EH (cell line): ENCODE measurements around the gene PPP2R2C.

ENCODE experiments used
- DNase-seq: peaks from one replicate; pipeline ENCODE4 v3.0.0-alpha.2; 2015; ENCODE audit warnings: low read depth

PPP2R2C gene

DNA sequence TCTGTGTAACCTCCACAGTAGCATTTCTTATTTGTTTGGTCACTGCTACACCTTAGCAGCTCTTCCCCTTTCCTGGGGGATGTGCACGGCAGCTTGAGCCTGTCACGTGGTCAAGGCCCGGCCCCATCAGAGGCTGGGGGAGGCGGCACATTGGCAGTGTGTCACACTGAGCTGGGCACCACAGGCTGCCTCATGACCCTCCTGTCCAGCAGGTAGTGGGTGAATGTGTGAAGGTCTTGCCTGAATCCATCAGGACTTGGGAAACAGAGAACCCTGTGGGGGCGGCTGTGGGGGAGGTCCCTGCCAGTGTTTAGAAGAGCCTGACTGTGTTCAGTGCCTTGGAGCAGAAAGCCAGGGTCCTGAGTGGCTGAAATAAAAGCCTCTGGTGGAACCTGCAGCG, 169.5 kb downstream of the PPP2R2C start:
- no peak for DNase-seq

- DNase-seq = no peak
Observed at GRCh38 chr4:6301732-6302442, 170.5 kb downstream of the PPP2R2C start.

- DNase-seq = no peak
Observed at GRCh38 chr4:6301051-6301731, 171.2 kb downstream of the PPP2R2C start.

- DNase-seq = no peak
Observed at GRCh38 chr4:6300359-6300758, 172.1 kb downstream of the PPP2R2C start.

GRCh38 chr4:6299875-6300274, 172.5 kb downstream of the PPP2R2C start:
- no peak for DNase-seq

DNA sequence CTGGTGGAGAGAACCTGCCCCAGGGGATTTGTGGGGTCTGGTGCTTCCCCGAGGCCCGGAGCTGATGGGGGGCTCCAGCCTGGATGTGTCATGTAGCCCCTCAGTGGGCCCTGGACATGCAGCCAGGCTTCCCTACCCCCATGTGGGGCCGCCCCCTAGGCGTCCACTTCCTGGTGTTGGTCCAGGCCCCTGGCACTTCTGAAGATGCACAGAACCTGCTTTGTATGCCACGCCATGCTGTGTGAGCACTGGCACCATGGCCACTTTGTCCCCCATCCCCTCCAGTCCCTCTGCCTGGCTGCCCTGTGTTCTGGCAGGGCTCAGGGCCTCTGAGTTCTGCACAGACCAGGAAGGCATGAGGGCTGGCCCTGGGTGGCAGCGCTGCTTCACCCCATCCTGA, 173.6 kb downstream of the PPP2R2C start:
- no peak for DNase-seq

- DNase-seq = no peak
Observed at GRCh38 chr4:6298035-6298434, 174.4 kb downstream of the PPP2R2C start.

GRCh38 chr4:6297266-6297815, 175.1 kb downstream of the PPP2R2C start:
- no peak for DNase-seq

- DNase-seq = no peak
Observed at GRCh38 chr4:6296026-6296425, 176.4 kb downstream of the PPP2R2C start.

DNA sequence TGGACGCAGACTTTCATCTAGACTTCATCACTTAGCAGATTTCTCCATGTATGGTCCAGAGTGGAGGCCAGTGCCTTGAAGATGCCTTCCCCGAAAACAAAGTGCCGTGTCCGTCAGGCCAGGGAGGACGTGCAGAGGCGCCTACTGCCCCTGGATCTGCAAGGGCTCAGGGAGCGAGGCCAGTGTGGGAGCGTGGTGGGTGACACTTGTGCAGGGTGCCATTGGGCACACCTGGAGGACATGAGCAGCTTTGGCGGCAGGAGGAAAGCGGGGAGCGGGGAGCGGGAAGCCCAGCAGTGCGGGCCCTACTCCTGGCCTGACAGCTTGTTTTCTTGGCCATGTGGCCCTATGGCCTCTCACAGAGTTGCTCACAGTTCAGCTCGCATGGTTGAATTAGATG, 176.9 kb downstream of the PPP2R2C start:
- no peak for DNase-seq

DNA sequence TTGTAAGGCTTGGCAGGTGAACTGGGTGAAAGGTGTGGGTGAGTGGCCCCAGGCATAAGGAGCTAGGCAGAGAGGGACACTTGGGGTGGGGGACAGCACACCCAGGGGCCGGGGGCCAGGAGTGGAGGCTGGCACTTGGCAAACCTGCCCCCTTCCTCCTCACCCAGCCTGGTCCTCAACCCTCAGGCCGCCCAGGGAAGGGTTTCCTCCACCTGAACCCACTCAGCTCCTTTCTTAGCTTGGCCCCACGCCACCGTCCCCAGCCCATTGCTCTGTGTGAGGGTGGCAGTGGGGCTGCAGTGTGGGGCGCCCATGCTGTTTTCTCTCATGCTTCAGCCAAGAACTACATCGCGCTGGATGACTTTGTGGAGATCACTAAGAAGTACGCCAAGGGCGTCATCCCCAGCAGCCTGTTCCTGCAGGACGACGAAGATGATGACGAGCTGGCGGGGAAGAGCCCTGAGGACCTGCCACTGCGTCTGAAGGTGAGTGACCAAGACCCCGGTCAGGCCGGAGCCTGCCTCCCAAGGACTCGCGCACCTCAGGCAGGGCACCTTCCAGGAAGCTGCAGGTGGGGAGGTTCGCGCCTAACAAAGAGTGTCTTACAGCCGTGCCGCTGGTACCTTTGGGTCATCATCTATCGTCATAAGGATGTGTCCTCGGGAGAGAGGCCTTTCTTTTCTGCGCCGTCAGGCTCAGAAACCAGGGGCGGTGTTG, 177.6 kb downstream of the PPP2R2C start:
- no peak for DNase-seq

- no peak for DNase-seq
Observed at GRCh38 chr4:6293661-6294060, 178.8 kb downstream of the PPP2R2C start.

DNA sequence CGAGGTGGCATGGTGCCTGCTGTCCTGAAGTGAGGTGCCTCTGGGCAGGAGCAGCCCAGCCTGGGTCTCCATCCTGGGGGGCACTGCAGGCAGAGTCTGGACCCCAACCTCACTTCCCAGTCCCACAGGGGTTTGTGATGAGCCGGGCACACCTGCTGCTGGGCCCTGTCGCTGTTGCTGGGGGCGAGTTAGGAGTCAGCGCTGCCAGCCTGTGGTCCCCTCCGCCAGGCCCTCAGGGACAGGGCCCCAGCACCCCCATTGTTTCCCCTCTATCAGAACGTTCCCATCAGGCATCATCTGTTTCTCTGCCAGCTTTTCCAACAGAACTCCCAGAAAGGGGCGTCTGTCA, 179.3 kb downstream of the PPP2R2C start:
- DNase-seq = no peak

DNA sequence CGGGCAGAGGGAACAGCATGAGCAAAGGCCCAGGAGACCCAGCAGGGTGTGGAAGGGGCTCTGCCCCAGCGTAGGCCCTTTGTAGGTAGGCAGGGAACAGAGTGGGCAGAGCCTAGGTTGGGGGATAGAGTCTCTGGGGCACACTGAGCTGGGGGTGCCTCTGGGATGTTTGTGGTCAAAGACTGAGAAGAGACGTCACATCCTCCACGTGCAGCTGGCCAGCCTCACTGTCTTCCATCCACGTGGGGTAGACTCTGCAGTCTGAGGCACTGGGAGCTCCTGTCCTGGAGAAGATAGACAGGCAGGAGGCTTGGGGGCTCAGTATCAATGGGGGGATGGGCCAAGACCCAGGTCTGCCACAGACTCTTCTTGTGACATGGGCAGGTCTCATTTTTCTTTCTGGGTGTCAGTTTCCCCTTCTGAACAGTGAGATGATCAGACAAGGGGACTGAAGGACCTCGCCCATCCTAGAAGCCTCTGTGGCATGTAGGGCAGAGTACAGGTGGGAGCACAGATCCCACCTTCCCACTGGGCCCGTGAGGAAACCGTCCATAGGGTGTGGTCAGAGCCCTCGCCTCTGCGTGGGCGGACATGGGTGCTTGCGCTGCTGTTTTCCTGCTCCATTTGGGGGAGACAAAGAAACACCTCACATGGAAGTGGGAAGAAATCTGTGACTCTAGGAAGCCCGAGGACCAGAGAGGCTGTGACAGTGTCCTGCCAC, 179.9 kb downstream of the PPP2R2C start:
- DNase-seq = no peak

GRCh38 chr4:6291784-6292297, 180.6 kb downstream of the PPP2R2C start:
- no peak for DNase-seq

- no peak for DNase-seq
Observed at GRCh38 chr4:6290769-6291547, 181.5 kb downstream of the PPP2R2C start.

GRCh38 chr4:6290256-6290655, 182.2 kb downstream of the PPP2R2C start:
- no peak for DNase-seq

DNA sequence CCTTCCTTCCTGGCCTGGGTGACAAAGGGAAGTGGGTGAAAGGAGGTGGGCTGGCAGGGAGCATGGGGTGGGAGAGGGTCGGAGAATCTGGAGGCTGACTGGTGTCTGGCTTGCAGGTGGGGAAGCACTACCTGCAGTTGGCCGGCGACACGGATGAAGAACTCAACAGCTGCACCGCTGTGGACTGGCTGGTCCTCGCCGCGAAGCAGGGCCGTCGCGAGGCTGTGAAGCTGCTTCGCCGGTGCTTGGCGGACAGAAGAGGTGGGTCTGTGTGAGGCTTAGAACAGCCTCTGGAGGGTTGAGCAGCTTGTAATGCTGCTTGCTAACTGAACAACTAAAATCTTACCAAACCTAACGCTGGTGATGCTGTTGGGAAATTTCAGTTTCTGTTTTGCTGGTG, 183.5 kb downstream of the PPP2R2C start:
- DNase-seq = no peak

DNA sequence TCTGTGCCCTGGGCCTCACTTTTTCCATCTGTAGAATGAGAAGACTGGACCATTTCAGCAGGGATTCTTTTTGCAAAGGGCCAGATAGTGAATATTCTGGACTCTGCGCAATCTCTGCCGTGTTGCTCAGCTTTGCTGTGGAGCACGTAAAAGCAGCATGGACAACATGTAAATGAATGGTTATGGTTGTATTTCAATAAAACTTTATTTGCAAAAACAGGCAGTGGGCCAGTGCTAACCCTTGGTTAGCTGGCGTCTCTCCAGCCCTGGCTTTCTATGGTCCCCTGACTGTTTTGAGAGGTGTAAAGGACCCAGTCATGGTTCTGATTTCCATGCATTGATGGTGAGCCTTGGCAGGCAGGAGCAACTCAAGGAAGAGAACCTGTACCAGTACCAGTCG, 184.1 kb downstream of the PPP2R2C start:
- no peak for DNase-seq

DNA sequence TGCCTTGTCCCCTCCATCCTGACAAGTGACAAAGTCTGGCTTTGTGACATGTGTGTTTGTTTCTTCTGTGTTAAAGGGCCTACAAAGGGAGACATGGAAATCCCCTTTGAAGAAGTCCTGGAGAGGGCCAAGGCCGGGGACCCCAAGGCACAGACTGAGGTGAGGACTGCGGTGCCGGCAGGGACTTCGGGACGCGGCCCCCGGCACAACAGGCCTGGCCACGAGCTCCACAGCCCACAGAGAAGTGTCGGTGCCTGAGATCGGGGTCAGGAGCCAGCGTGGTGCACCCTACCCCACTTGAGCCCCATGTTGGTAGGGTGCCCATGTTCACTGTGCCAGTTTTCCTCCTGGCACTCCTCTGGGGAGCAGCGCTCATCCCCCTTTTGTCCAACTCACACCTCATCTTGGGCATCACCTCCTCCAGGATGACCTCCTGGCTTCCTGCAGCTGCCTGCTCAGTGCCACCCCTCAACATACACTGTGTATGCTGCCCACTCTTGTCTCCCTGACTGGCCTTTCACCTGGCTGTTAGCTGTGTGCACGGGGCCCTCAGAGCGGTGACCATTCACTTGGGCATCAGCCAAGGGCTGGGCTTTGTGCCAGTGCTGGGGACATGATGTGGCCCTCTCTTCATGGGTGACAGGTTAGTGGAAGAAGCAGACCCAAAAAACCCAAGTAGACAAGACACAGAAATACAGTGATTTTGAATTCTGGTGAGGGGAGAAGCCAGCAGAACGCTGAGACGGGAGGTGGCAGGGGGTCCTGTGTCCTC, 185.2 kb downstream of the PPP2R2C start:
- no peak for DNase-seq

GRCh38 chr4:6283282-6283681, 189.1 kb downstream of the PPP2R2C start:
- no peak for DNase-seq
